MM.1S (cell line): ENCODE data around the gene RYR2.

Source experiments
- DNase-seq: peaks from one replicate; pipeline ENCODE4 v3.0.0-alpha.2; 2015
- H2AFZ ChIP-seq: fragments of 300-600 bp; sonication (generic); 2 replicates; pipeline ENCODE4 v1.6.0; 2016; ENCODE audit warnings: antibody characterized with exemption, low read length
- H3F3A ChIP-seq: fragments of 300-600 bp; sonication (generic); 2 replicates; pipeline ENCODE4 v1.6.1; 2016; ENCODE audit warnings: mild to moderate bottlenecking, antibody characterized with exemption, low read length, moderate library complexity, mixed read lengths; ENCODE audit not compliant: insufficient read depth
- H3K27ac ChIP-seq: fragments of 300-600 bp; sonication (generic); 2 replicates; pipeline ENCODE4 v1.5.1; 2016; ENCODE audit warnings: mild to moderate bottlenecking, low read length
- H3K27me3 ChIP-seq: fragments of 300-600 bp; sonication (generic); replicated peaks from 2 replicates; pipeline ENCODE4 v1.6.0; 2016; ENCODE audit warnings: low read length; ENCODE audit not compliant: insufficient read depth
- H3K36me3 ChIP-seq: fragments of 300-600 bp; sonication (generic); replicated peaks from 2 replicates; pipeline ENCODE4 v1.6.1; 2016; ENCODE audit warnings: mild to moderate bottlenecking, low read length, mixed read lengths; ENCODE audit not compliant: insufficient read depth
- H3K4me1 ChIP-seq: fragments of 300-600 bp; sonication (generic); 2 replicates; pipeline ENCODE4 v1.6.1; 2016; ENCODE audit warnings: low read length, mixed read lengths
- H3K4me2 ChIP-seq: fragments of 300-600 bp; sonication (generic); 2 replicates; pipeline ENCODE4 v1.6.0; 2016; ENCODE audit warnings: low read depth, low read length
- H3K4me3 ChIP-seq: fragments of 300-600 bp; sonication (generic); 2 replicates; pipeline ENCODE4 v1.5.1; 2016; ENCODE audit warnings: low read length, mixed read lengths
- H3K79me2 ChIP-seq: fragments of 300-600 bp; sonication (generic); 2 replicates; pipeline ENCODE4 v1.6.1; 2016; ENCODE audit warnings: mixed run types, low read length, mixed read lengths
- H3K9ac ChIP-seq: fragments of 300-600 bp; sonication (generic); 2 replicates; pipeline ENCODE4 v1.6.1; 2016; ENCODE audit warnings: low read length, mixed read lengths
- H3K9me2 ChIP-seq: fragments of 300-600 bp; sonication (generic); replicated peaks from 2 replicates; pipeline ENCODE4 v1.6.1; 2016; ENCODE audit warnings: mild to moderate bottlenecking, low read length, mixed read lengths; ENCODE audit not compliant: insufficient read depth
- H3K9me3 ChIP-seq: fragments of 300-600 bp; sonication (generic); replicated peaks from 2 replicates; pipeline ENCODE4 v1.6.1; 2016; ENCODE audit warnings: mild to moderate bottlenecking, low read length, mixed read lengths; ENCODE audit not compliant: insufficient read depth
- H4K20me1 ChIP-seq: fragments of 300-600 bp; sonication (generic); 2 replicates; pipeline ENCODE4 v1.6.1; 2016; ENCODE audit warnings: mild to moderate bottlenecking, low read length, moderate library complexity, mixed read lengths; ENCODE audit not compliant: insufficient read depth
- EZH2 ChIP-seq: fragments of 300-600 bp; sonication (generic); optimal IDR thresholded peaks from 2 replicates; pipeline ENCODE3; 2017; ENCODE audit warnings: low read depth, mild to moderate bottlenecking, antibody characterized with exemption, low read length, mixed read lengths
- EZH2phosphoT487 ChIP-seq: fragments of 300-600 bp; sonication (generic); IDR thresholded peaks from 2 replicates; pipeline ENCODE4 v1.6.1; 2018; ENCODE audit warnings: antibody characterized with exemption, low read length
- TF ChIP-seq, protein P1 (sequence below): fragments of 300-600 bp; sonication (generic); IDR thresholded peaks from 2 replicates; pipeline ENCODE4 v1.5.1; 2016; ENCODE audit warnings: antibody characterized with exemption, low read length, mixed read lengths

Gene RYR2

DNA sequence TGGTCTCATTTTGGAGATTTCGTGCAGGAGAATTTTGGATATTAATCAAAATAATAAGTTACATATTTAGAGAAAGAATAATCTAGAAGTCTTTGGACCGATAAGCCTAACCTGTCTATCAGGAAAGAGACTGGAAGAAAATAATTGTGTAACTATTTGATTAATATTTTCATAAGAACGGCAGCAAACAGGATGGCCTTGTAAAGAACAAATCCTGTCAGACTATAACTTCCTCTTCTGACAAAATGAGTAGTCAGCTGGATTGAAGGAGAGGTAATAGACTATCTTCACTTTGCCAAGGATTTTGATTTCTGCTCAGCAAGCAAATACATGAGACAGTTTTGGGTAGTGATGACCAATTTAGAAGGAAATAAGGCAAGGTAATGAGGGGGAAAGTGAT is 12.7 kb upstream of the RYR2 start:
- no peak for TF ChIP-seq EZH2phosphoT487
- TF ChIP-seq, protein P1, sequence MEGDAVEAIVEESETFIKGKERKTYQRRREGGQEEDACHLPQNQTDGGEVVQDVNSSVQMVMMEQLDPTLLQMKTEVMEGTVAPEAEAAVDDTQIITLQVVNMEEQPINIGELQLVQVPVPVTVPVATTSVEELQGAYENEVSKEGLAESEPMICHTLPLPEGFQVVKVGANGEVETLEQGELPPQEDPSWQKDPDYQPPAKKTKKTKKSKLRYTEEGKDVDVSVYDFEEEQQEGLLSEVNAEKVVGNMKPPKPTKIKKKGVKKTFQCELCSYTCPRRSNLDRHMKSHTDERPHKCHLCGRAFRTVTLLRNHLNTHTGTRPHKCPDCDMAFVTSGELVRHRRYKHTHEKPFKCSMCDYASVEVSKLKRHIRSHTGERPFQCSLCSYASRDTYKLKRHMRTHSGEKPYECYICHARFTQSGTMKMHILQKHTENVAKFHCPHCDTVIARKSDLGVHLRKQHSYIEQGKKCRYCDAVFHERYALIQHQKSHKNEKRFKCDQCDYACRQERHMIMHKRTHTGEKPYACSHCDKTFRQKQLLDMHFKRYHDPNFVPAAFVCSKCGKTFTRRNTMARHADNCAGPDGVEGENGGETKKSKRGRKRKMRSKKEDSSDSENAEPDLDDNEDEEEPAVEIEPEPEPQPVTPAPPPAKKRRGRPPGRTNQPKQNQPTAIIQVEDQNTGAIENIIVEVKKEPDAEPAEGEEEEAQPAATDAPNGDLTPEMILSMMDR, result no peak
- TF ChIP-seq EZH2, result no peak
- Histone ChIP-seq H3K9me3 (no peaks in the 10 kb centered on the region), H3K4me2 (no peak overlapping the region), H3K36me3 (no peaks in the 10 kb centered on the region), H3K9me2 (no peaks in the 10 kb centered on the region), H4K20me1 (no peaks in the 10 kb centered on the region), H3K79me2 (no peaks in the 10 kb centered on the region), H3K4me3 (no peak overlapping the region), H3K27ac (no peak overlapping the region), H3K9ac (no peak overlapping the region), H3K4me1 (no peaks in the 10 kb centered on the region), H3K27me3 (no peaks in the 10 kb centered on the region), H2AFZ (no peak overlapping the region), H3F3A (no peaks in the 10 kb centered on the region)
- no peak for DNase-seq

DNA sequence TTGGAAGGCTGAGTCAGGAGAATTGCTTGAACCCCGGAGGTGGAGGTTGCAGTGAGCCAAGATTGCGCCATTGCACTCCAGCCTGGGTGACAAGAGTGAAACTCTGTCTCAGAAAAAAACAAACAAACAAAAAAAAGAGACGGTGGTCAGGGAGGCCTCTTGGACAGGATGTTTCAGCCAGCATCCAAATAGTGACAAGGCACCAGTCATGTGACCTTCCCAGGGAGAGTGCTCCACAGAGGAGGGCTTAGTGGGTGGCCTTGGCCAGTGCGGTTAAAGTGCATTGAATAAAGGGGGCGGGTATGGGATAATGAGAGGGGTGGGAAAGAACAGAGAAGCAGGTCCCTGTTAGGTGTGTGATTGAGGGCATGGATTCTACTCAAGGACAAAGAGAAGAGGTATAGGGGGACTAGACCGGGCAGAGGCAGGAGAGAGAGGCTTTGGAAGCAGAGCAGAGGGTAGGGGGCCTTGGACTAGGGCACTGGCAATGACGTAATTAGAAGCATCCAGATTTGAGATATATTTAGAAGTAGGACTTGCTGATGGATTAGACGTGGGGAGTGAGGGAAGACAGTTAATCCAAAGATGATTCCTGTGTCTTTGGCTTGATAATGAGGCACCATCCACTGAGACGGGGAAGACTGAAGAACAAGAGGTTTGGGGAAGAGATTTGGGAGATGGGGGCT is 12.0 kb upstream of the RYR2 start:
- H3K9me2 ChIP-seq, result no peaks in the 10 kb centered on the region
- H3K27me3 ChIP-seq, result no peaks in the 10 kb centered on the region
- H3K36me3 ChIP-seq, result no peaks in the 10 kb centered on the region
- TF ChIP-seq EZH2phosphoT487, result no peak
- TF ChIP-seq, protein P1, result no peak
- no peak for TF ChIP-seq EZH2
- H2AFZ ChIP-seq, result no peak overlapping the region
- no peaks in the 10 kb centered on the region for H4K20me1 ChIP-seq
- no peak for DNase-seq
- H3K79me2 ChIP-seq, result no peaks in the 10 kb centered on the region
- no peaks in the 10 kb centered on the region for H3K4me1 ChIP-seq
- H3K9ac ChIP-seq, result no peak overlapping the region
- H3K27ac ChIP-seq, result no peak overlapping the region
- no peaks in the 10 kb centered on the region for H3F3A ChIP-seq
- H3K4me2 ChIP-seq, result no peak overlapping the region
- no peaks in the 10 kb centered on the region for H3K9me3 ChIP-seq
- H3K4me3 ChIP-seq, result no peak overlapping the region

DNA sequence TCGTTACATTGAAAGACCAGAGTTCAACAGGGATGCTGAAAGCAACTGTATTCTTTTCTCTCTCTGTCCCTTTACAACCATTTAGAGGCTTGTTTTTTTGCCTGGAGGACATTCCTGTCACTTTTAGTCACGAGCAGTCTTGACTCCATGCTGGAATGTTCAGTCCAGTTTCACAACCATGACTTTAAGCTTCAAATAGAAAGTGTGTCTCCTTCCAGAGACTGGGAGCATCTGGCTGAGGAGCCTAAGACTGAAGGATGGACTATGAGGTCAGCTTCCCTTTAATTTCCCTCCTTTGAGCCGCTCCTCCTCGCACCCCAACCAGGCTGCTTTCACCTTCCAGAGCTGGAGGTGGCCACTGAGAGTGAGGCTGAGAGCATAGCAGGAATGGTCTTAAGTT is 10.5 kb upstream of the RYR2 start:
- no peak overlapping the region for H3K9ac ChIP-seq
- H2AFZ ChIP-seq, result no peak overlapping the region
- TF ChIP-seq EZH2phosphoT487 (no peak), EZH2 (no peak)
- no peaks in the 10 kb centered on the region for H3K79me2 ChIP-seq
- H3K4me1 ChIP-seq, result no peaks in the 10 kb centered on the region
- no peak for DNase-seq
- no peaks in the 10 kb centered on the region for H3K36me3 ChIP-seq
- H3K9me3 ChIP-seq, result no peaks in the 10 kb centered on the region
- H3F3A ChIP-seq, result no peaks in the 10 kb centered on the region
- no peaks in the 10 kb centered on the region for H3K27me3 ChIP-seq
- H3K4me2 ChIP-seq, result no peak overlapping the region
- H4K20me1 ChIP-seq, result no peaks in the 10 kb centered on the region
- H3K4me3 ChIP-seq, result no peak overlapping the region
- no peak overlapping the region for H3K27ac ChIP-seq
- H3K9me2 ChIP-seq, result no peaks in the 10 kb centered on the region

DNA sequence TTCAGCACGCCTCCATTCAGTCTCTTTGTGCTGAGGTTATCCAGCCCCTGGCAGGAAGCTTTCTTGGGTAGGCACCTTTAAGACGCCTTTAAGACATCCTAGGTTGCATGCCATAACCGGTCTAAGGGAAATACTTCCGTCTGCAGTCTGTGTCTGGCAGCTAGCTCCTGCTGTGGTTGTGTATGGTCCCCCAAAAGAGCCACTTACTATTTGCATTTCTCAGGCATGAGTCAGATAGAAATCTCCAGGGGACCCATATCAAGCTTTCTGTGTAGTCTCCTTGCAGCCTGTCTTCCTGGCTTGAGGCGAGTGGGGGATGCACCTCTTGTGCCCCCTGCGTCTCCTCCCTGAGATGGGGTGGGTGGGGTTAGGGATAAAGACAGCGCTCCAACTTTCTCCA is 10.0 kb upstream of the RYR2 start:
- Histone ChIP-seq H3K9ac (no peak overlapping the region), H3K4me3 (no peak overlapping the region), H3K4me2 (no peak overlapping the region), H3K27ac (no peak overlapping the region), H3F3A (no peaks in the 10 kb centered on the region), H3K4me1 (no peaks in the 10 kb centered on the region), H3K36me3 (no peaks in the 10 kb centered on the region), H3K27me3 (no peaks in the 10 kb centered on the region), H3K9me3 (no peaks in the 10 kb centered on the region), H2AFZ (no peak overlapping the region), H3K9me2 (no peaks in the 10 kb centered on the region), H3K79me2 (no peaks in the 10 kb centered on the region), H4K20me1 (no peaks in the 10 kb centered on the region)
- TF ChIP-seq EZH2phosphoT487 (no peak), EZH2 (no peak)
- TF ChIP-seq, protein P1, result no peak
- no peak for DNase-seq
